Right cardiac atrium (tissue), 5 donors: Measurements from ENCODE around the gene CTAGE1. TPM values are rescaled to one million over a fixed set of nuclear protein-coding genes. Genes with fewer than 3 reads are reported as not detected.

Source experiments
- polyA plus RNA-seq: library from polyadenylated mRNA; stranded (reverse); fragments of 200-250 nt; gene quantifications from one replicate; pipeline ENCODE4 v1.2.3, GENCODE V29; 2013
- total RNA-seq, 4 donors: library from RNA; stranded (reverse); fragmentation: NEBNext Ultra II Directional; extraction: Animal tissue kit (Norgen Biotek cat#: 25700); gene quantifications; one replicate each; pipeline ENCODE4 v1.2.1, GENCODE V29; 2021
- donor health status: healthy with polysubstance abuse.
- donor health status: DM: no; HTN: yes; CAD: no.
- donor health status: DM: no; HTN: no; CAD: no.
- donor health status: DM: no; HTN: yes; CAD: no; lungs with severe emphysema.
- donor health status: DM: yes; HTN: yes; CAD: no.

CTAGE1 gene
- total and polyA plus RNA-seq, 5 donors, result 0.07 to 0.09 TPM; not detected in 3

Other genes with a start within 250 kb of the CTAGE1 start
- gene GATA6, start 248.3 kb downstream of the CTAGE1 start, total RNA-seq, result 10 to 100 TPM; 63.2 to 85.8 (median 77.9) TPM
- gene GATA6, start 248.3 kb downstream of the CTAGE1 start, polyA plus RNA-seq, result 52.4 TPM